Measurements from ENCODE around the gene OVCH1.
"Not testable (repeated sequence)": the region's sequence is repeated elsewhere in the genome, so short reads cannot be mapped to it uniquely, and the experiment has no call there.

The OVCH1 gene

DNA sequence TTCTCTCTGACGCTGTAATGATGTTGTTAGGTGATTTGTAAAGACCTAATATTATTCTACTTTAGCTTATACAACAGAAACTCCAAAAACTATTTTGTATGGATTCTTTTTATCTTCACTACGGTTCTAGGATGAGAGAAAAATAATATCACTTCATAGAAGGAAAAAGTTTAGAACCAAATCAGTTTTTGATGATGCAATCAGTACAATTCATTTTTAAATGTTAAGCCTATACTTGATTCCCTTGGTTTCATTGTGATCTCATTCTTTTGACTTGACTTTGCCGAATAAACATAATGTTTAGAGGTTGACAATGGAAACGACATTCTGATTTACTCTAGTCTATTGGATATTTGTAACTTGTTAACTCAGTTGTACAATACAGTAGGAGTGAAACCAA, 91.9 kb downstream of the OVCH1 start:
- DNase-seq: no peak

DNA sequence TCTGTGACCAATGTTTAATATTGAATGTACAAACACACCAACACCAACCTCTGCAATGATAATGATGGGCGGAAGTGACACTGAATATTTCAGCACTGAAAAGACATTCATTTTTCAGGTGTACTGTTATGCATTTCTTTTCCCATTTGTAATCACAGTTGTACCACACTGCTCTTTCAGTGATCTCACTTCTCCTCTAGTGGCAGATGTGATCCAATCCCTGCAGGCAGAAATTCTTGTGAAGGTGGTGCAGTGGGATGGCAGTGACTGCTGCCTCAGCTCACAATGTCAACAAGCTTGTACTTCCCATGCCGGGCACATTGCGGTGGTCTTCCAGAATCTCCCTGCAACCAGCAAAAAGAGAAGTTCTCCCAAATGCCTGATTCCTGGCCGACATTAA, 93.5 kb downstream of the OVCH1 start:
- no peak for DNase-seq

DNA sequence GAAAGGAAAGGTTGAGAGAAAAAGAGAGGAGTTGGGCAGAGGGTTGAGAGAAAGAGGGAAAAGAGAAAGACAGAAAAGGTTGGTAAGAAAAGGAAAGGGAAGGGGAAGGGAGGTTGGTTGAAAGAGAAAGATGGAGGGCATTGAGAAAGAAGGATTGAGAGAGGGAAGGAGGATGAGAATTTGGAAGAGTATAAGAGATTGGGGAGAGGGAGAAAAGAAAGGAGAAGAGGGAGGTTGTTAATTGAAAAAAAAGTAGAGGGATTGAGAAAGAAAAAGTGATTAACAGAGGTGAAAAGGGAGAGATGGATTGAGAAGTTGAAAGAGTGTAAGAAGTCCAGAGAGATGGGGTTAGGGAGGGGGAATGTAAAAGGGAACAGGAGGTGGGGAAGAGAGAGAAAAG, 95.0 kb downstream of the OVCH1 start:
- DNase-seq: no peak

DNA sequence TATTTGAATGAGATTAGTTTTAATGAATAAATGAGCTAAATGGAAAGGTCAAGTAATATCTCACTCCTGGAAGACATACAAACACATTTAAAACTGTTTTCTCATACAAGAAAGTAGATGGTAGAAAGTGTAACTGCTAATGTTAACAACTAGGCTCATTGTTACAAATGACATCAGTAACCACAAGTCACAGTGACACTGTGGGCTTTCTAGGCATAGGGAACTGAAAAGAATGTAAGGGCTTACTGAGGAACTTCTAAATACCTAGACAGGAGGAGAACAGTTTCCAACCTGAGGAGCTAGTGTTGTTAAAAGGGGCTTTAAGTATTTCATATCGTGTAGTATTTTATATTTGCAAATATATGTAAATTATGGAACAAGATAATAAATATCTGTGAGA, 99.0 kb downstream of the OVCH1 start:
- no peak for DNase-seq

DNA sequence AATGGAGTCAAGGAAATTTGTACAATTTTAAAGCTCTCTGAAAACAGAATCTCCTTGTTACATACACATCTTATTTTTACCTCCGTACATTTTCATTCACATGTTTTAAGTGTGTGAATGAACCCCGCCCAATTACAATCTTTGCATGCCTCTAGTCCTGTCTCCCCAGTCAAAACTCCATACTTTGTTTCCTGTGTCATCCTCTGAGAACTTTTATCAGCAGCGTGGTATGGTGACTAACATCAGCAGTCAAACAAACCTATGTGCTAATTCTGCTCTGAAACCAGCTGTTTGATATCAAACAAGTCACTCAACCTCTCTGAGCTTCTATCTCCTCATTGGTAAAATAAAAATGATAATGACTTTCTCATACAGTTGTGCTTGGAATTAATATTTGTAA, 100.7 kb downstream of the OVCH1 start:
- DNase-seq: no peak

DNA sequence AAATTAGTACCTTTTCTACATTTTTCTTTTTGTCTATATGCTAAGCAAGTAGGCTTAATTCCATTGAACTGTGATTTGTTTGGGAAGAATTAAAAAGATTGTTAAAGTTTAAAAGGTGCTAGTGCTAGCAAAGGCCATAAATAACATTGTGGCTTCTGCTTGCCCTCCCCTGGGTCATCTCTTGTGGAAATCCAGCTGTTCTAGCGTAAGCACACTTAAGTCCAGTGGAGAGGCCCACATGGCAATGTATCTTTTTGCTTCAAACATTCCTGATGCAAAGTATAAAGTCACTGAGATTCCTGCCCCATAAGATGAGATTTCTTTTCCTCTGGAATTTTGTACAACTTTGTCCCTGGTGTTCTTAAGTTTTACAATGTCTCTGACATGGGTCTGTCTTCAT, 102.1 kb downstream of the OVCH1 start:
- no peak for DNase-seq

DNA sequence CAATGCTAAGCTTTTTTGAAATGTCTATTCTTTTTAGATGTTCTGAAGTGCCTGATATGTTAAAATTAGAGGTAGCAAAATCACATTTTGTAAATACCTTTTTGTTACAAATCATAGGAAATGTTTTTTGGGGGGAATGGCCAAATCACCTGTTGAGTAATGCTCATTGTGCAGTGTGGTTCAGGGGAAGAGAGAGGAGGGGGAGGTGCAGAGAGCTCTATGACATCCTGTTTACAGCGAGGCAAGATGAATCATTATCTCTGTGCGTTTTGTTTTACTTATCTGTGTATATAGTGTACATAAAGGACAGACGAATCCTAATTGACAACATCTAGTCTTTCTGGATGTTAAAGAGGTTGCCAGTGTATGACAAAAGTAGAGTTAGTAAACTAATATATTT, 107.1 kb downstream of the OVCH1 start:
- not testable (repeated sequence) for DNase-seq

DNA sequence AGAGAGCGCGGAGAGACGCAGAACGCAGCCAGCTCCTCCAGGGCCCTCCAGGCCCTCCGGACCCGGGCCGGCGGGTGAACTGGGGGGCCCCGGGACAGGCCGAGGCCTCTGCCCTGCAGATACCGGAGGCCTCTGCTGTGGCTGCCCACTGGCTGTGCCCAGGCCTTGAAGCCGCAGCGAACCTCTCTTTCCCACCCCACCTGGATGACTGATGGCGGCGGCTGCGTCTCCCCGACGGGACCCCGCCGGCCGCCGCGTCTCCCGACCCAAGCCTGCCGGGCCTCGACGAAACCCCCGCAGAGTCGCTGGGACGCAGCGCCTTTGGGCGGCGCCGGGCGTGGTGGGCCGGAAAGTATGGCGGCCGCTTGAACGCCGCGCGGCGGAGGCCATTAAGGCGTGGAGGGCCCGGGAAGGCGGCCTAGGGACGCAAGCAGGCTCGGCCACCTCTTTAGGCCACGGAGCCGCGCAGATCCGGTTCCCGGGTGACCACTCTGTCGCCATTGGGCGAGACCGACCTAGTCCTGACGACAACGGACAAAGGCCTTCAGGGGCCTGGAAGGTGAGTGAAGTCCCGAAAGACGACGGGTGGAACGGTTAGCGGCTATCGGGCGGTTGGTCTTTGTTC, 108.1 kb downstream of the OVCH1 start:
- no peak for DNase-seq

DNA sequence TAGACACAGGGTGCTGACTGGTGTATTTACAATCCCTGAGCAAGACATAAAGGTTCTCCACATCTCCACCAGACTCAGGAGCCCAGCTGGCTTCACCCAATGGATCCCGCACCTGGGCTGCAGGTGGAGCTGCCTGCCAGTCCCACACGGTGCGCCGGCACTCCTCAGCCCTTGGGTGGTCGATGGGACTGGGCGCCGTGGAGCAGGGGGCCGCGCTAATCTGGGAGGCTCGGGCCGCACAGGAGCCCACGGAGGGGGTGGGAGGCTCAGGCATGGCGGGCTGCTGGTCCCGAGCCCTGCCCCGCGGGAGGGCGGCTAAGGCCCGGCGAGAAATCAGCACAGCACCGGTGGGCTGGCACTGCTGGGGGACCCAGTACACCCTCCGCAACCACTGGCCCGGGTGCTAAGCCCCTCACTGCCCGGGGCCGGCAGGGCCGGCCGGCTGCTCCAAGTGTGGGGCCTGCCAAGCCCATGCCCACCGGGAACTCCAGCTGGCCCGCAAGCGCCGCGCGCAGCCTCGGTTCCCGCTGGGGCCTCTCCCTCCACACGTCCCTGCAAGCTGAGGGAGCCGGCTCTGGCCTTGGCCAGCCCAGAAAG, 111.3 kb downstream of the OVCH1 start:
- not testable (repeated sequence) for DNase-seq

DNA sequence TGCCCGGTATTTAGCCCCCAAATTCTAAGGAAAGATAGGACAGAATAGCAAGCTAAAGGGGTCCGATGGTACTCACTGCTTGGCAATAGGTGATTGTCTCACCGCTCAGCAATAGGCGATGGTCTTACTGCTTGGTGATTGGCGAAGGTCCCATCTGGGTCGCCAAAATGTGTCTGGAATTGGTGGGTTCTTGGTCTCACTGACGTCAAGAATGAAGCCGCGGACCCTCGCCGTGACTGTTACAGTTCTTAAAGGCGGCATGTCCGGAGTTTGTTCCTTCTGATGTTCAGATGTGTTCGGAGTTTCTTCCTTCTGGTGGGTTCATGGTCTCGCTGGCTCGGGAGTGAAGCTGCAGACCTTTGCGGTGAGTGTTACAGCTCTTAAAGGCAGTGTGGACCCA, 112.3 kb downstream of the OVCH1 start:
- DNase-seq: not testable (repeated sequence)

DNA sequence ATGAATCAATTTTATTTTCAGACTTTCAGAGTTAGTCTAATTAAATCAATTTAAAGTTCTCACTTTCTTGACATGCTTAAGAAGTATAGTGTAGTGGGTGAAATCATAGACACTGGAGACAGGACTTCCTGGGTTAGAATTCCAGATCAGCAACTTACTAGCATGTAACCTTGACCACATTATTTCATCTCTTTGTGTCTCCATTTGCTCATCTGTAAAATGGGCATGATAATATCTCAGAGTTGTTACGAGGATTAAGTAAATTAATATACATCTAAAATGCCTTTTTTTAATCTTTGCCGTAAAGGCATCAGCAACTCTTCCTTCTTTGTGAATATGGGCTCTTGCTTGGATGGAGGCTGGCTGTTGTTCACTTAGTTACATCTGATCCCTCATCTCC, 115.2 kb downstream of the OVCH1 start:
- no peak for DNase-seq

DNA sequence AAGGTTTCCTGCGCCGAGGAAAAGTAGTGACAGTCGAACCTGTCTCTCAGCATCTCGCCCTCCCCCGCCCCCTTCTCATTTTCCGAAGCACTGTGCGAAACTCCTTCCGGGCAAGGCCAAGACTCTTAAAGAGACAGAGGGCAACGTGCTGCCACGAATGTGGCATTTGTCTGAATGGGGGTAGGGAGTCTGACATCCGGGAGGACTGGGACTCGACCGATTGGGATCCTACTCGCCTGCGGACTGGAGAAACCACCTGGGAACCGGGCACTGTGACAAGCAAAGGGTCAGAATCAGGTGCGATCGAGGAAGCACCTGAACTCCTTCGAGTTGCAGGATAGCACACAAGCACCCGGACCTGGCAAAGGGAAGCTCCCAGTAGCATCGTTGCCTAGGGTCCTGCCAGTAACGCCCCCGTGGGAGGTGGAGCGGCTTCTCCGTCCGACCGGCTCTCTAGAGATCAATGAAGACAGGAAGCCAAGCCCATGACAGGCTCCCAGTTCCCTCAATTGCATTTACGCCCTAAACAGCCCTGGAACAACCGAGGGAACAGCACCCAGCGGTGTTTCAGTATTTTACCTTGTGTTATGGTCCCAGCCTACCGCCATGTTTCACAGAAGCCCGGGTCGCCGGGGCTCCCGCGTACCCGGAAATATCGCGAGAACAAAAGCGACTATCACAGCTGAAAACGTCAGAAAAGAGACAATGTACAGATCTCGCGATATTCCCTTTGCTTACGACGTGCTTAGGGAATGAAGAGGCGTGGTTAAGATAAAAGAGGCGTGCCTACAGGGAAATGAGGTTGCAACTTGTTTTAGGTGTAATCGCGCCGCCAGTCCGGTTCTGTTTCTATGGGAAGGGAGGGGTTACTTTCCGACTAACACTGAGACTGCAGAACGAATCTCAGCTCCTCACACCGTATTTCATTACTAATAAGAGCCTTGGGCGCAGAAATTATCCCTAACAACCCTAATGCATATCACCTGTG, 116.7 kb downstream of the OVCH1 start, which contains the start of gene ERGIC2:
ERGIC2 (minus strand) TSS at position 637 of the 988 bp plus-strand sequence. CDS start 9,539 bp downstream, outside the sequence.
- peak; percentile 91 for DNase-seq

Measured in right kidney (tissue), 1 donor.